ENCODE results near the gene APBB1. TPM values are rescaled to one million over a fixed set of nuclear protein-coding genes. Genes with fewer than 3 reads are reported as not detected.

The APBB1 gene
- 31.4 and 32.5 TPM in 2 replicates for total RNA-seq
- total RNA-seq (2013) = 18.3 TPM
- polyA plus RNA-seq = 23.4 and 23.8 TPM in 2 replicates
- 24.8 and 29.0 TPM in 2 replicates for polyA minus RNA-seq

DNA sequence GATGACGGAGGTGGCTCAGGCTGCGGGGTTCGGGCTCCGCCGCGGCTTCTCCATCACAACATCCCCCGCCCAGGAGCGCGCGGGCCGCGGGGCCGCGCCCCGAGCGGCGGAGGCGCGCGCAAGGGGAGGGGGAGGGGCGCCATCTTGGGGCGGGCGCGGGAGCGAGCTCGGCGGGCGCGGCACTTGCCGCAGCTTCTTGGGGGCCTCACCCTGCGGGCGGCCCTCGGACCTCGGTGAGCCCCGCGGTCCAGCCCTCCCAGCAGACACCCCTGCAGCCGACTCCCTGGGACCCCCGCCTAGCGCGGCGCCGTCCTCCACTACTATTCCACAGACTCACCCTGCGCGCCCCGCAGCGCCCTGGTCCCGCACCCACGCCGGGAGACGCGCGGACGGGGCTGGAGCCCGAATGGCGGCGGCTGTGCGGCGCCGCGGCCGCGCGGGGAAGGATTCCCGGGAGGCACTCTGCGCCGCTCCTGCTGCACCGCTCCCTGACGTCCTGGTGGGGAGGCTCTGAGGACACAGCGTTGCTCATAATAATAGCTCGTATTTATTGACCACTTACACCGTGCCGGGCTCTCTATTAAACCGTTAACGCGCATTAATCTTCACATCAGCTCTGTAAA is at the start of gene APBB1:
TSS of gene APBB1 (minus strand) at position 86 of the 623 bp plus-strand sequence. CDS start 7,747 bp downstream, outside the sequence.
- Histone ChIP-seq H3K4me3 (ENCODE audit: control extremely low read depth in 1 of 5, extremely low read depth in 1 of 5, insufficient read depth in 1 of 5, low read depth in 2 of 5, low read length in 4 of 5) (peak within 1 kb of the TSS; percentile 27 to 85 (median 71)), H3K27ac (ENCODE audit: low read length in 2 of 2) (peak within 1 kb of the TSS; percentile 5 to 66), H3K4me1 (ENCODE audit: control insufficient read depth in 2 of 2, insufficient read depth in 2 of 2, low read length in 2 of 2) (peaks cover 29 to 32% of the 10 kb centered on the region in 2 donors), H3K79me2 (ENCODE audit: control insufficient read depth, insufficient read depth, low read length) (peaks cover 17% of the 10 kb centered on the region), H3K36me3 (replicated peaks in 1 of 2; ENCODE audit: control extremely low read depth in 1 of 2, control insufficient read depth in 1 of 2, extremely low read depth in 1 of 2, insufficient read depth in 2 of 2, low read length in 1 of 2) (no peaks in the 10 kb centered on the region), H4K20me1 (ENCODE audit: control insufficient read depth, insufficient read depth, low read length, poor library complexity, severe bottlenecking) (no peaks in the 10 kb centered on the region), H2AFZ (ENCODE audit: insufficient read depth, low read depth, low read length, poor library complexity, severe bottlenecking) (peak within 1 kb of the TSS; percentile 99), H3K4me2 (replicated peaks; ENCODE audit: low read depth, low read length, poor library complexity, severe bottlenecking) (peak within 1 kb of the TSS; percentile 92), H3K9ac (ENCODE audit: low read length) (peak within 1 kb of the TSS; percentile 83), H3K9me3 (ENCODE audit: control extremely low read depth in 1 of 3, control insufficient read depth in 2 of 3, insufficient read depth in 1 of 3, low read length in 2 of 3) (no peaks in the 10 kb centered on the region), H3K27me3 (replicated peaks in 1 of 4; ENCODE audit: control extremely low read depth in 1 of 4, control insufficient read depth in 3 of 4, insufficient read depth in 4 of 4, low read length in 3 of 4) (peaks cover 0 to 8% (median 7%) of the 10 kb centered on the region in 4 experiments)
- Mint-ChIP-seq H3K27ac (peak within 1 kb of the TSS; percentile 76), H3K4me3 (peak within 1 kb of the TSS; percentile 85), H3K9me3 (ENCODE audit: insufficient read depth) (no peaks in the 10 kb centered on the region), H3K27me3 (peaks cover 28% of the 10 kb centered on the region), H3K4me1 (peaks cover 7% of the 10 kb centered on the region)
- ChIA-PET CTCF (interaction anchor here (0.7 to 6.0 kb wide), 8 partner anchors 8 to 287 kb away, joined by 3 to 29 read pairs (median 4); partner anchors contain the start of gene SMPD1), POLR2A (interaction anchor here (0.6 to 3.8 kb wide), 5 partner anchors 17 to 269 kb away, joined by 3 to 23 read pairs (median 5); partner anchors contain the start of genes ARFIP2, SMPD1 and TIMM10B)
- DNase-seq = peak; percentile 87
- TF ChIP-seq, protein P1, sequence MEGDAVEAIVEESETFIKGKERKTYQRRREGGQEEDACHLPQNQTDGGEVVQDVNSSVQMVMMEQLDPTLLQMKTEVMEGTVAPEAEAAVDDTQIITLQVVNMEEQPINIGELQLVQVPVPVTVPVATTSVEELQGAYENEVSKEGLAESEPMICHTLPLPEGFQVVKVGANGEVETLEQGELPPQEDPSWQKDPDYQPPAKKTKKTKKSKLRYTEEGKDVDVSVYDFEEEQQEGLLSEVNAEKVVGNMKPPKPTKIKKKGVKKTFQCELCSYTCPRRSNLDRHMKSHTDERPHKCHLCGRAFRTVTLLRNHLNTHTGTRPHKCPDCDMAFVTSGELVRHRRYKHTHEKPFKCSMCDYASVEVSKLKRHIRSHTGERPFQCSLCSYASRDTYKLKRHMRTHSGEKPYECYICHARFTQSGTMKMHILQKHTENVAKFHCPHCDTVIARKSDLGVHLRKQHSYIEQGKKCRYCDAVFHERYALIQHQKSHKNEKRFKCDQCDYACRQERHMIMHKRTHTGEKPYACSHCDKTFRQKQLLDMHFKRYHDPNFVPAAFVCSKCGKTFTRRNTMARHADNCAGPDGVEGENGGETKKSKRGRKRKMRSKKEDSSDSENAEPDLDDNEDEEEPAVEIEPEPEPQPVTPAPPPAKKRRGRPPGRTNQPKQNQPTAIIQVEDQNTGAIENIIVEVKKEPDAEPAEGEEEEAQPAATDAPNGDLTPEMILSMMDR (IDR thresholded peaks at IDR 0.05) = peak; percentile 17
- TF ChIP-seq EZH2 (IDR thresholded peaks at IDR 0.05; ENCODE audit: borderline replicate concordance, insufficient read depth, low read depth, low read length, poor library complexity, severe bottlenecking) = no peak
- peak; percentile 83 for ATAC-seq (ENCODE audit: low read depth)
- 0% methylated on average over 59 of the region's 75 CpGs for WGBS (ENCODE audit: insufficient coverage)
- intact Hi-C loops (cut with micrococcal nuclease) = loop anchor here (1.0 kb wide), 3 partner anchors 29 to 264 kb away; partner anchors contain the start of genes ARFIP2, MRPL17, SMPD1 and TIMM10B

DNA sequence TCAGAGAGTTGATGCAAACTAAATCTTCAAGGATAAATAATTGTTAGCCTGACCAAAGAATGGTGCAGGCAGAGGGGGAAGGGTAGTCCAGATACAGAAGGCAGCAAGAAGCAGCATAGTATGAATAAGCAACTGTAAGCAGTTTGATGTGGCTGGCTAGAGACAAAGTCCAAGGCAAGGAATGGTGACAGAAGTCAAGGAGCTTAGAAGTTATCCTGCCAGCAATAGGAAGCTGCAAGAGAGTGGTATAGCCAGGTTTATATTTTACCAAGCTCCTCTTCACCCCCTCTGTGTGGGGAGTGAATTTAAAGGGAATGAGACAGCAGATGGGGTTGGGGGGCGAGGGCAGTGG is 40.2 kb upstream of the APBB1 start:
- no peak overlapping the region for H3K4me2 ChIP-seq (replicated peaks; ENCODE audit: low read depth, low read length, poor library complexity, severe bottlenecking)
- no peak overlapping the region for H3K4me3 ChIP-seq (ENCODE audit: control extremely low read depth in 1 of 5, extremely low read depth in 1 of 5, insufficient read depth in 1 of 5, low read depth in 2 of 5, low read length in 4 of 5)
- DNase-seq = no peak
- H3K9me3 ChIP-seq (ENCODE audit: control extremely low read depth in 1 of 3, control insufficient read depth in 2 of 3, insufficient read depth in 1 of 3, low read length in 2 of 3) = no peaks in the 10 kb centered on the region
- Mint-ChIP-seq H3K27me3 (no peaks in the 10 kb centered on the region), H3K4me1 (no peaks in the 10 kb centered on the region), H3K4me3 (no peak overlapping the region), H3K9me3 (ENCODE audit: insufficient read depth) (no peaks in the 10 kb centered on the region), H3K27ac (no peak overlapping the region)
- CTCF ChIA-PET = interaction anchor here (1.0 to 1.5 kb wide), 2 partner anchors 15 to 81 kb away, joined by 3 to 6 read pairs; no protein-coding TSS in a partner anchor
- H2AFZ ChIP-seq (ENCODE audit: insufficient read depth, low read depth, low read length, poor library complexity, severe bottlenecking) = no peak overlapping the region
- no peaks in the 10 kb centered on the region for H3K4me1 ChIP-seq (ENCODE audit: control insufficient read depth in 2 of 2, insufficient read depth in 2 of 2, low read length in 2 of 2)
- intact Hi-C loops (cut with micrococcal nuclease) = no loop called here
- WGBS (ENCODE audit: insufficient coverage) = no CpG with 5 or more reads among the region's 1 CpG
- TF ChIP-seq, protein P1 (IDR thresholded peaks at IDR 0.05) = no peak
- no peak for TF ChIP-seq EZH2 (IDR thresholded peaks at IDR 0.05; ENCODE audit: borderline replicate concordance, insufficient read depth, low read depth, low read length, poor library complexity, severe bottlenecking)
- no peak for ATAC-seq (ENCODE audit: low read depth)
- POLR2A ChIA-PET = no interaction called here
- no peaks in the 10 kb centered on the region for H3K27me3 ChIP-seq (replicated peaks in 1 of 4; ENCODE audit: control extremely low read depth in 1 of 4, control insufficient read depth in 3 of 4, insufficient read depth in 4 of 4, low read length in 3 of 4)
- H3K36me3 ChIP-seq (replicated peaks in 1 of 2; ENCODE audit: control extremely low read depth in 1 of 2, control insufficient read depth in 1 of 2, extremely low read depth in 1 of 2, insufficient read depth in 2 of 2, low read length in 1 of 2) = peaks cover 0 to 14% of the 10 kb centered on the region in 2 experiments
- H3K79me2 ChIP-seq (ENCODE audit: control insufficient read depth, insufficient read depth, low read length) = no peaks in the 10 kb centered on the region
- H4K20me1 ChIP-seq (ENCODE audit: control insufficient read depth, insufficient read depth, low read length, poor library complexity, severe bottlenecking) = no peaks in the 10 kb centered on the region
- H3K27ac ChIP-seq (ENCODE audit: low read length in 2 of 2) = no peak overlapping the region
- H3K9ac ChIP-seq (ENCODE audit: low read length) = no peak overlapping the region
